ENCODE results near the gene PRMT9.

The PRMT9 gene

DNA sequence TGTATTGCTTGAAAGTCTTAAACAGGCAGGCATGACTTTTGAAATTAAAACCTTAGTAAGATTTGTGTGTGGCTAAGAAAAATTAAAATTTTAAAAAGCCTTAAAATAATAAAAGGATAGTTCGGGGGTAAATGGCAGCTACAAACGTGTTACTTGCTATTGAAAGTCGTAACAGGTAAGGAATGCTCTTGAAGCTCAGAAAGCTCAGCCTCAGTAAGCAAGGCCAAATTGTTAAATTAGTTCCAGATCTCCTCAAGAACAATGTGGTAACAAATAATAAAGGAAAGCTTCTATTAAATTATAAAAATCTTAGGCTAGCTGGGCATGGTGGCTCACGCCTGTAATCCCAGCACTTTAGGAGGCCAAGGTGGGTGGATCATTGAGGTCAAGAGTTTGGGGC lies 25.5 kb downstream of the PRMT9 start:
- DNase-seq (ENCODE audit: low read depth): no peak
- TF ChIP-seq, protein P1, sequence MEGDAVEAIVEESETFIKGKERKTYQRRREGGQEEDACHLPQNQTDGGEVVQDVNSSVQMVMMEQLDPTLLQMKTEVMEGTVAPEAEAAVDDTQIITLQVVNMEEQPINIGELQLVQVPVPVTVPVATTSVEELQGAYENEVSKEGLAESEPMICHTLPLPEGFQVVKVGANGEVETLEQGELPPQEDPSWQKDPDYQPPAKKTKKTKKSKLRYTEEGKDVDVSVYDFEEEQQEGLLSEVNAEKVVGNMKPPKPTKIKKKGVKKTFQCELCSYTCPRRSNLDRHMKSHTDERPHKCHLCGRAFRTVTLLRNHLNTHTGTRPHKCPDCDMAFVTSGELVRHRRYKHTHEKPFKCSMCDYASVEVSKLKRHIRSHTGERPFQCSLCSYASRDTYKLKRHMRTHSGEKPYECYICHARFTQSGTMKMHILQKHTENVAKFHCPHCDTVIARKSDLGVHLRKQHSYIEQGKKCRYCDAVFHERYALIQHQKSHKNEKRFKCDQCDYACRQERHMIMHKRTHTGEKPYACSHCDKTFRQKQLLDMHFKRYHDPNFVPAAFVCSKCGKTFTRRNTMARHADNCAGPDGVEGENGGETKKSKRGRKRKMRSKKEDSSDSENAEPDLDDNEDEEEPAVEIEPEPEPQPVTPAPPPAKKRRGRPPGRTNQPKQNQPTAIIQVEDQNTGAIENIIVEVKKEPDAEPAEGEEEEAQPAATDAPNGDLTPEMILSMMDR (conservative IDR thresholded peaks at IDR 0.05; ENCODE audit: control insufficient read depth, insufficient read depth, low read depth, low read length): no peak
- no peak overlapping the region for H3K4me3 ChIP-seq (ENCODE audit: control insufficient read depth, low read depth, low read length)

GRCh38 chr4:147655639-147656038 lies 28.3 kb downstream of the PRMT9 start:
- no peak overlapping the region for H3K4me3 ChIP-seq (ENCODE audit: control insufficient read depth, low read depth, low read length)
- DNase-seq (ENCODE audit: low read depth): no peak
- TF ChIP-seq, protein P1 (conservative IDR thresholded peaks at IDR 0.05; ENCODE audit: control insufficient read depth, insufficient read depth, low read depth, low read length): no peak

DNA sequence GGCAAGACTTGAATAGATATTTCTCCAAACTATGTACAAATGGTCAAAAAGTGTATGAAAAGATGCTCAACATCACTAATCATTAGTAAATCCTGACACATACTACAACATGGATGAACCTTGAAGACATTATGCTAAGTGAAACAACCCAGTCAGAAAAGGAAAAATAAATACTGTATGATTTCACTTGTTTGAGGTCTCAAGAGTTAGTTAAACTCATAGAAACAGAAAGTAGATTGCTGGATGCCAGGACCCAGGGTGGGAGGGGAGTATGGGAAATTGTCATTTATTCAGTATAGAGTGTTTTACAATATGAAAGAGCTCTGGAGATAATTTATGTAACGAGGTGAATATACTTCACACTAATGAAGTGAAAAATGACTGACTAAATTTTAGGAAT lies 32.4 kb downstream of the PRMT9 start:
- H3K4me3 ChIP-seq (ENCODE audit: control insufficient read depth, low read depth, low read length): no peak overlapping the region
- TF ChIP-seq, protein P1 (conservative IDR thresholded peaks at IDR 0.05; ENCODE audit: control insufficient read depth, insufficient read depth, low read depth, low read length): no peak
- no peak for DNase-seq (ENCODE audit: low read depth)

DNA sequence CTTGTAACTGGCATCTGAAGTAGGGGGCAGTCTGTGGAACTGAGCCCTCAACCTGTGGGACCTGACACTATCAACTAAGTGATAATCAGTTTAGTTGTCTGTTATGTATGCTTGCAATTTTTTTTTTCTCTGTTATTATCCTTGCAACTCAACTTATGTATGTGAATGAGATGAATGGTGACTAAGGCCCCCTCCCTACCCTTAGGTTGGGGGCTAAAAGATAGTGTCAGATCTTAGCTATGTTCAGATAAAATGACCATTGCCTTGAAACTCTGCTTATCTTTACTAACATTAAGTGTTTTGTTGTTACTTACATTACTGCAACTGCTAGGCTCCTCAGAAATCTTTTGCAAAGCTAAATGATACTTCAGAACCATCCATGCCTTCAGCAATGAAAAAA lies 35.3 kb downstream of the PRMT9 start:
- TF ChIP-seq, protein P1 (conservative IDR thresholded peaks at IDR 0.05; ENCODE audit: control insufficient read depth, insufficient read depth, low read depth, low read length): no peak
- DNase-seq (ENCODE audit: low read depth): no peak
- H3K4me3 ChIP-seq (ENCODE audit: control insufficient read depth, low read depth, low read length): no peak overlapping the region

DNA sequence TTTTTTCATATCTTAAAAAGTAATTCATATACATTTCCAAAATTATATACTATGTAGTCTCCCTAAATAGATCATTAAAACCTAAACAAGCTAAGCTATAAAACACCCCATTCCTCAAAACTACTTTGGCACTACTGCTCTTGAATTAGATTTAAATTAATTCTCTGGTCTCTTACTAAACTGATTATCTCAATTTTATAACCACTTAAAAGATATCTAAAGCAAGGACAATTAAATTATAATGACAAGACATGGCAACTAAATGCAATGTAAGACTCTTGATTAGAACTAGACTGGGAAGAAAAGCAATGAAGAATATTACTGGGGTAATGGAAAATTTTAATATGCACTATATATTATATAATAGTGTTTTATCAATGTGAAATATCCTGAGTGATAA lies 38.9 kb downstream of the PRMT9 start:
- TF ChIP-seq, protein P1 (conservative IDR thresholded peaks at IDR 0.05; ENCODE audit: control insufficient read depth, insufficient read depth, low read depth, low read length): no peak
- no peak overlapping the region for H3K4me3 ChIP-seq (ENCODE audit: control insufficient read depth, low read depth, low read length)
- no peak for DNase-seq (ENCODE audit: low read depth)

DNA sequence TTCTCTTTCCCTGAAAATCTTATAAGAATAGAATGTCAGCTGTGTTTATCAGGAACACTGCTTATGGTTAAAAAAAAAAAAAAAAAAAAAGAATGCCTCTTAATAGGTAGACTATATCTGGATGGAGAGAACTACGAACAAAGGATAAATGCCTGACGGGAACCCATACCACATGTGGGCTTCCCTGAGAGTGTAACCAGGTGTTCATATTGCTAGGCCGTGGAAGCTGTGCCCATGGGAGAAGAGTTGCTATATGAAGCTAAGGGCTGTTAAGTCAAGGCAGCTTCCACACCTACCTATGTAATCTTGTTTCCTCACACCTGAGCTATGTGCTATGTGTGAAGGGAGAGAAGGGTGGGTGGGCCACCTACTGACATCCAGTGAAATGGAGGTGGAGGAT lies 39.5 kb downstream of the PRMT9 start:
- no peak overlapping the region for H3K4me3 ChIP-seq (ENCODE audit: control insufficient read depth, low read depth, low read length)
- TF ChIP-seq, protein P1 (conservative IDR thresholded peaks at IDR 0.05; ENCODE audit: control insufficient read depth, insufficient read depth, low read depth, low read length): no peak
- no peak for DNase-seq (ENCODE audit: low read depth)

GRCh38 chr4:147643616-147644015 lies 40.3 kb downstream of the PRMT9 start:
- no peak overlapping the region for H3K4me3 ChIP-seq (ENCODE audit: control insufficient read depth, low read depth, low read length)
- no peak for DNase-seq (ENCODE audit: low read depth)
- TF ChIP-seq, protein P1 (conservative IDR thresholded peaks at IDR 0.05; ENCODE audit: control insufficient read depth, insufficient read depth, low read depth, low read length): no peak

All from fibroblast of mammary gland (primary cell).